Stimulated activated CD4-positive, alpha-beta T cell treated with anti-CD3 and anti-CD28 coated beads, Interleukin-4, amount 100 ng/mL, for 1 hour (primary cell): ENCODE measurements around the gene CXCL6.

Source experiments
- DNase-seq: peaks from one replicate; pipeline ENCODE4 v3.0.0-alpha.2; 2020

Gene CXCL6

DNA sequence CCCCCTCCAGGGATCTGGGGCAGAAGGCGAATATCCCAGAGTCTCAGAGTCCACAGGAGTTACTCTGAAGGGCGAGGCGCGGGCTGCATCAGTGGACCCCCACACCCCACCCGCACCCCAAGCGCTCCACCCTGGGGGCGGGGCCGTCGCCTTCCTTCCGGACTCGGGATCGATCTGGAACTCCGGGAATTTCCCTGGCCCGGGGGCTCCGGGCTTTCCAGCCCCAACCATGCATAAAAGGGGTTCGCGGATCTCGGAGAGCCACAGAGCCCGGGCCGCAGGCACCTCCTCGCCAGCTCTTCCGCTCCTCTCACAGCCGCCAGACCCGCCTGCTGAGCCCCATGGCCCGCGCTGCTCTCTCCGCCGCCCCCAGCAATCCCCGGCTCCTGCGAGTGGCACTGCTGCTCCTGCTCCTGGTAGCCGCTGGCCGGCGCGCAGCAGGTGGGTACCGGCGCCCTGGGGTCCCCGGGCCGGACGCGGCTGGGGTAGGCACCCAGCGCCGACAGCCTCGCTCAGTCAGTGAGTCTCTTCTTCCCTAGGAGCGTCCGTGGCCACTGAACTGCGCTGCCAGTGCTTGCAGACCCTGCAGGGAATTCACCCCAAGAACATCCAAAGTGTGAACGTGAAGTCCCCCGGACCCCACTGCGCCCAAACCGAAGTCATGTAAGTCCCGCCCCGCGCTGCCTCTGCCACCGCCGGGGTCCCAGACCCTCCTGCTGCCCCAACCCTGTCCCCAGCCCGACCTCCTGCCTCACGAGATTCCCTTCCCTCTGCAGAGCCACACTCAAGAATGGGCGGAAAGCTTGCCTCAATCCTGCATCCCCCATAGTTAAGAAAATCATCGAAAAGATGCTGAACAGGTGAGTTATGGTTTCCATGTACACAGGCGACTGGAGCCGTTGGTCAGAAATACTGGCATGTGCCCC, 32.9 kb downstream of the CXCL6 start, which contains the start of gene CXCL1:
Gene CXCL1, plus strand, starts transcription at position 264 of the 926 bp plus-strand sequence. Its CDS starts 78 bp downstream, at position 342.
- no peak for DNase-seq

DNA sequence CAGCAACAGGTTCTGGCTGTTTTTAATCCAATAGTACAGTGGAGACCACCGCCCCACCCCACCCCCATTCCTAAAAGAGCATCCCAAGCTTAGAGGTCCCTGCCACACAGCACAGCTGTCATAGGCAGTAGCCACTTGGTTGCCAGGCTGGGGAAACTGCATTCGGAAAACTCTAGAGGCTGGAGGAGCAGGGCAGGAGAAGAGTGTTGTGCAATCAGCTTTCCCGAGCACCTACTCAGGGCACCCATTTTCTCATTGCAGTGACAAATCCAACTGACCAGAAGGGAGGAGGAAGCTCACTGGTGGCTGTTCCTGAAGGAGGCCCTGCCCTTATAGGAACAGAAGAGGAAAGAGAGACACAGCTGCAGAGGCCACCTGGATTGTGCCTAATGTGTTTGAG, 33.8 kb downstream of the CXCL6 start:
- no peak for DNase-seq

DNA sequence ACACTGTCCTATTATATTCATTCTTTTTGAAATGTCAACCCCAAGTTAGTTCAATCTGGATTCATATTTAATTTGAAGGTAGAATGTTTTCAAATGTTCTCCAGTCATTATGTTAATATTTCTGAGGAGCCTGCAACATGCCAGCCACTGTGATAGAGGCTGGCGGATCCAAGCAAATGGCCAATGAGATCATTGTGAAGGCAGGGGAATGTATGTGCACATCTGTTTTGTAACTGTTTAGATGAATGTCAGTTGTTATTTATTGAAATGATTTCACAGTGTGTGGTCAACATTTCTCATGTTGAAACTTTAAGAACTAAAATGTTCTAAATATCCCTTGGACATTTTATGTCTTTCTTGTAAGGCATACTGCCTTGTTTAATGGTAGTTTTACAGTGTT, 34.3 kb downstream of the CXCL6 start:
- DNase-seq: no peak

DNA sequence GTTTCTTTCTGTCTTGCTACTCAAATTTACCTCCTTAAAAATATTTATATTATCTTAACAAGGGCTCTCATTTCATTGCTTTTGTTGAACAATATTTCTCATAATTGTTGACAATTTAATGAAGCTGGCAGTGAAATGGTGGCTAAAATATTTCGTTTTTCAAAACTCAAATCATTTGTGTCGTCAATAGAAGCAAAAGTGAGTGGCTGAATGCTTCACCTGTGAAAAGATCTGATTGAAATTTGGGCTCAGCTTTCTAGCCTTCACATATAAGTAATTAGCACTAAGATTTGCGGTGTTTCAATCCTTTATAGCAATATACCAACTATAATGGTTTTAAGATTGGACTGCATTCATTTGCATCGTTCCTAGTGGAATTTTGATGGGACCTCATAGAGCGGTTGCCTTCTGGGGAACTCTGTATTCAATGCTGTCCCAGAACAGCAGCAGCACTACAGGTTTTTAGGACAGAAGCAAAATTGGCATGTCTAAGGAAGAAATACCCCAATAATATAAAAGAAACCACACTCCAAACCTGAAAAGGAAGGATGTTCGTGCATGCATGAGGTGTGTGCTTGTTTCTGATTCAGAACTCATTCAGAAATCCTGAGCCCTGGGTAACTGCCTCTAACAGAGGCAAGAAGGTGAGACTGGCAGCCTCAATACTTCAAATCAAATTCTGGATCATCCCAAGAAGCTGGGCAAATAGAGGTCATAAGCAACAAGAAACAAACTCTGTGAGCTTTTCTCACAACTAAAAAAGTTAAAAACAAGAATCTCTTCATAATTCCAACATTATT, 35.2 kb downstream of the CXCL6 start:
- no peak for DNase-seq

DNA sequence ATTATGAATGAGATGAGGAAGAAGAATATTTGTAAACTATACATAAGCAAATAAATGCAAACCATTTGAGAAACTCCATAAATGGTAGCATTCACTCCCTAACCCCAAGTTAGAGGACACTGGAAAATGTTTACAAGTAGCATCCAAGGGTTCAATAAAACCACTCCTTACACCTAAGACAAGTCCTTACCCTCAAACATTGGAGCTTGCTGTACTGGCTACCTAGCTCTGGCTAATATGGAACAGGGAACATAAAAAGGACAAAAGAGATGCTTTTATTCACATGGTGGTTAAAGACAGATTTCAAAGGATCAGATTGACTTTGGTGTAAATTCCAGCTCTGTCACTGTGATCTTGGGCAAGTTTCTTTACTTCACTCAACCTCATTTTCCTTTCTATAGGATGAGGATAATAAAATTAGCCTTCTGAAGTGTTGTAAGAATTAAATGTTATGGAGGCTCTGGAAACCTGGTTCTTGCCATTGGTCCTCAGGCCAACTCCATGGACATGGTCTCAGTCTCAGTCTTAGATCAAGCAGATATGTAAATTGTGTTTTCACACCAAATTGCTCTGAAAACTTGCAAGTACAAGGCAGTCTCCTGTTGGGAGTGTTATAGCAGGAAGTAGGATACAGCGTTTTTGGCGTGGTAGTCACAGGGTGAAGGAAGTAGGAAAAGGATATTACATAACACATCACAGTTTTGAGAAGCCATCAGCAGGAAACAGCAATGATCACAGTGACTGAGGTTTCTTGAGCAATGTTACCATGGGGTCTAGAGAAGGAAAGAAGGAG, 36.0 kb downstream of the CXCL6 start:
- DNase-seq: no peak

DNA sequence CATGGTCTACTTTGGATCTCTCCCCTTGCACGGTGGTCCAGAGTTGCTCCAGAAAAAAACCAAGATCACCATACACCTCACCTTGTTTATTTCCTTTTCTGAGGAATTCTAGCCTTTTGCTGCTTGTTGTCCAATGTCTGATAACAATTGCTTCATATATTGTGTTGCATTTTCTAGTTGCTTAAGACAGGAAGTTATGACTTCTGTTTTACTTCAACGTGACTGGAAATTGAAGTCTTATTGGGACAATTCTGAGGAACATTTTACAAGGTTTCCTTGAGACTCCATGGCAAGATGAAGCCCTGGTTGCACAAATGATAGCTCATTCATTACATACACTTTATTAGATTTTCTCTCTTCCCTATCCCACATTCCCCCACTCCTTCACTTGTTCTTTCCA, 37.9 kb downstream of the CXCL6 start:
- DNase-seq: no peak

DNA sequence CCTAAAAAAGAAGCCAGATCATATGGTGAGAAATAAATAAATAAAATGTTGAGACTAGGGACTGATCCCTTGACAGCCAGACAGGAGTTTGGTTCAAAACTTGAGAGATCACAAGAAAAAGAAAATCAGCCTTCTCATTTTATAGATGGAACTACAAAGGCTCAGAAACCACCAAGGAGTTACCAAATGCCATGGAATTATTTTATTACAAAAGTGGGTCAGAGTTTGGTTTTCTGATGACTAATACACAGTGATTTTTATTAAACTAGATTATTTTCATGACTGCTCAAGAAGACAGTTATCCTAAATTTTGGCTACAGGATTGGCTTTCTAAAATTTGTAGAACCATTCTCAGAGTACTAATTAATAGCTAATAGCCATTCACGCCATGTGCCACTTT, 38.9 kb downstream of the CXCL6 start:
- DNase-seq: no peak

DNA sequence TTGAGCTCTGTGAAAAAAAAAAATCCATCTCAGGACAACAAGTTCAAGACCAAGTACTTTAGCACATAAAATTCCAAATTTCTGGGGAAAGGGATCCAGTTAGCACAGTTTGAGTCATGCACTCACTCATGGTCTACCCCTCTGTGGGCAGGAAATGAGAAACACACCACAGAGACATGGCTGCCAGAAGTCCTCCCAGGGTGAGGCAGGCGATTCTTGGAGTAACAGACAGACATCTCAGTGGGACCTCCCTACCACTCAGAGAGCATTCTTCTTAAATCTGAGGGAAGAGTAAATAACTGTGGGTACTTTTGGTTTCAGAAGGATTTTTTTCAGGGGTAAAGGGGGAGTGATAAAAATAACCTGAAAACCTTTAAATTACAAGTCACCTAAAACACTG, 46.8 kb downstream of the CXCL6 start:
- no peak for DNase-seq

DNA sequence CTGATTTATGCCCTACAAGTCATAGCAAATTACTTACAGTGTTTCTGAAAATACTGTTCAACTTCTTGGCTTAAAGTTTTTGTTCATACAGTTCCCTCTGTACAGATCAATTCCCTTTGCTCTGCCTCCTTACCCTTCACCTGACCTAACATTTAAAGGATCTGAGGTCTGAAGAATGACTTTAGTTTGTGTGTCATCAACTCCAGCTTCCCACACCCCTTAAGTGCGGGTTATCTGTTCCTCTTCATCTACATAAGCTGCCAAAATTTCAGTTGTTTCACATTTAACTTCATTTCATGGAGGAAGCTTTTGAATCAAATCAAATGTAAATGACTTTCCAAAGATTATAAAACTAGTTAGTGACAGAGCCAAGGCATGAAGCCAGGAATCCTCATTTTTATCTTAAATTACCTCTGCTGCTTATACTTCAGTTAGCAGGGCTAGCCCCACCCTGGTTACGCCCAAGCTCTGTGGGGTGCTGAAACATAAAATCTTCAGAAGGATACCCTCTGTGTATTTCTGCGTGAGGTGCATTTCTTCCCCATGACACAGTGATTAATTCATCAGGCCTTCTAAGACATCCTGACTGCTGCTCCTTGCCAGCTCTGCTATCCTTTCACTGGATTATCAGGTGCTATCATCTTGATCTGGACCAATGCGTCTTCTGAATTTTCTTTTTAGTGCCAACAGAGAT, 49.2 kb downstream of the CXCL6 start:
- DNase-seq: no peak
